Measurements from ENCODE around the gene CA5B.
"Not testable (repeated sequence)": the region's sequence is repeated elsewhere in the genome, so short reads cannot be mapped to it uniquely, and the experiment has no call there.

CA5B gene

DNA sequence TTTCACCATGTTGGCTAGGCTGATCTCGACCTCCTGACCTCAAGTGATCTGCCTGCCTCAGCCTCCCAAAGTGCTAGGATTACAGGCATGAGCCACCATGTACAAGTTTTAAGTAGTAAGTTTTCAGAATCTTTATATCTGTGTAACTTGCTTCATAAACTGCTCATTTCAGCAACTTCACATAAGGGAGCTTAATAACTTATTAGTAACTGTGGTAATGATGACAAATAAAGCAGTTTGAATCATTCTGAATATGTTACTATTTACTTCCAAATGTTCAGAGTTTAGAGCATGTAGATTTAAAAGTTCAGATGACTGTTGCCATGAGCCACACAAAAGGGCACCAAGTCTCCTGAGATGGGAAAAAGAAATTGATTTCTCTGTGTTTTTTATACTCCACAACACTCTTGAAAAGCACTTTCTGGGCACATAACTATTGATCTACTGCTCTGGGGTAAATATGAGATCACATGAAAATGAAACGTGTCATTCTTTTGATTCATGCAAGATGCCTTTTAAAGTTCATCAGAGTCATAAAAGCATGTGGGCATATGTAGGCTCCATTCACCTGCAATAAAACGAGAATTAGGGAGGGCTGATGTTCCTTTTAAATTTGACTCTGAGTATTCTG lies 14.1 kb upstream of the CA5B start:
- H3K4me3 ChIP-seq (ENCODE audit: low read length) = no peak overlapping the region
- H3K9ac ChIP-seq (ENCODE audit: low read length) = no peak overlapping the region
- no peaks in the 10 kb centered on the region for H3K36me3 ChIP-seq (ENCODE audit: control insufficient read depth, insufficient read depth, low read length, severe bottlenecking)
- DNase-seq (ENCODE audit: low read depth) = no peak
- H3K9me3 ChIP-seq (ENCODE audit: control insufficient read depth, low read length) = no peaks in the 10 kb centered on the region
- H3K4me1 ChIP-seq (ENCODE audit: control insufficient read depth, insufficient read depth, low read length) = peaks cover 15% of the 10 kb centered on the region
- H3K27me3 ChIP-seq (replicated peaks; ENCODE audit: control insufficient read depth, insufficient read depth, low read length) = no peaks in the 10 kb centered on the region

- no peaks in the 10 kb centered on the region for H3K36me3 ChIP-seq (ENCODE audit: control insufficient read depth, insufficient read depth, low read length, severe bottlenecking)
- H3K4me3 ChIP-seq (ENCODE audit: low read length) = no peak overlapping the region
- H3K4me1 ChIP-seq (ENCODE audit: control insufficient read depth, insufficient read depth, low read length) = peaks cover 15% of the 10 kb centered on the region
- no peak for DNase-seq (ENCODE audit: low read depth)
- H3K27me3 ChIP-seq (replicated peaks; ENCODE audit: control insufficient read depth, insufficient read depth, low read length) = no peaks in the 10 kb centered on the region
- no peaks in the 10 kb centered on the region for H3K9me3 ChIP-seq (ENCODE audit: control insufficient read depth, low read length)
- no peak overlapping the region for H3K9ac ChIP-seq (ENCODE audit: low read length)
Measured at GRCh38 chrX:15724911-15725310, 13.2 kb upstream of the CA5B start.

DNA sequence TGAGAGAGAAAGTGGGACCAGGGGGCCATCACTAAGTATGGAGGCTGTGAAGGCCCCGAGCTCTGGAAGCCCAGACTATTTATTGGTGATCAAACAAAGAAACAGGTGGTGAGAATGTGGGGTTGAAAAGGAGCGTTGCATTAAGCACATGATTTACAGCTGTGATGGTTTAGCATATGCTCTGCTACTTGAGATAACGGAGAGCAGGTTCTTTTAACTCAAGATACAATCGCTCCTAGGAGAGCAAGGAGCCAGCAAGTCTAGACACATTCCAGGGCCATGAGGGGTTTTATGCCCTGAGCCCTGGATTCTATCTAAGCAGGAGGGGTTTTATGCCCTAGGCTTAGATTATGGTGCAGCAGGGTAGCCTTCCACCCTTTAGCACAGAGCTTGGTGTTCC lies 6.7 kb upstream of the CA5B start:
- H3K4me3 ChIP-seq (ENCODE audit: low read length); H3K27me3 ChIP-seq (replicated peaks; ENCODE audit: control insufficient read depth, insufficient read depth, low read length); DNase-seq (ENCODE audit: low read depth); H3K4me1 ChIP-seq (ENCODE audit: control insufficient read depth, insufficient read depth, low read length); H3K9me3 ChIP-seq (ENCODE audit: control insufficient read depth, low read length); H3K9ac ChIP-seq (ENCODE audit: low read length): not testable (repeated sequence)
- peaks cover 13% of the 10 kb centered on the region for H3K36me3 ChIP-seq (ENCODE audit: control insufficient read depth, insufficient read depth, low read length, severe bottlenecking)

- H3K9ac ChIP-seq (ENCODE audit: low read length) = peak overlapping the region; percentile 34
- H3K9me3 ChIP-seq (ENCODE audit: control insufficient read depth, low read length) = no peaks in the 10 kb centered on the region
- no peaks in the 10 kb centered on the region for H3K27me3 ChIP-seq (replicated peaks; ENCODE audit: control insufficient read depth, insufficient read depth, low read length)
- H3K4me1 ChIP-seq (ENCODE audit: control insufficient read depth, insufficient read depth, low read length) = peaks cover 27% of the 10 kb centered on the region
- H3K4me3 ChIP-seq (ENCODE audit: low read length) = peak overlapping the region; percentile 71
- peaks cover 8% of the 10 kb centered on the region for H3K36me3 ChIP-seq (ENCODE audit: control insufficient read depth, insufficient read depth, low read length, severe bottlenecking)
- peak; percentile 10 for DNase-seq (ENCODE audit: low read depth)
Measured at GRCh38 chrX:15737190-15737958, 696 bp upstream of the CA5B start.

DNA sequence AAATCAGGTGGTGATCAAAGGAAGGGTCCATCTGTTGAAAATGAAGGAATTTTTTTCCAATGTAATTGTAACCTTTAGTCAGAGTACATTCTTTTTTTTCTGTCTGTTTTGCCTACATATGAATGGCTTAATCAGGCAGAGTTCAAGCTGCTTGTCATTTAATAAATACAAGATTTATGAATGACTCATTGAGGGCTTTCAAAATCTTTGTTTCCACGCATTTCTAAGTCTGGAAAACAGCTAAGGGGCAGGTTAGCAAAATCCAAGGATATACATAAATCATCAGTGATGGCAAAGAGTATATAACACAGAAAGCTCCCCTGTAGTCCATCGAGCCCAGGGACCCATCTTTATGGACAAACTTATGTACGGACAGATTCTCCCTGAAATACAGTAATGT lies 1.8 kb downstream of the CA5B start:
- H3K36me3 ChIP-seq (ENCODE audit: control insufficient read depth, insufficient read depth, low read length, severe bottlenecking) = peaks cover 9% of the 10 kb centered on the region
- DNase-seq (ENCODE audit: low read depth) = peak; percentile 69
- H3K27me3 ChIP-seq (replicated peaks; ENCODE audit: control insufficient read depth, insufficient read depth, low read length) = no peaks in the 10 kb centered on the region
- no peaks in the 10 kb centered on the region for H3K9me3 ChIP-seq (ENCODE audit: control insufficient read depth, low read length)
- peak overlapping the region; percentile 47 for H3K9ac ChIP-seq (ENCODE audit: low read length)
- peaks cover 39% of the 10 kb centered on the region for H3K4me1 ChIP-seq (ENCODE audit: control insufficient read depth, insufficient read depth, low read length)
- H3K4me3 ChIP-seq (ENCODE audit: low read length) = peak overlapping the region; percentile 35

- no peak overlapping the region for H3K4me3 ChIP-seq (ENCODE audit: low read length)
- no peak overlapping the region for H3K9ac ChIP-seq (ENCODE audit: low read length)
- no peaks in the 10 kb centered on the region for H3K27me3 ChIP-seq (replicated peaks; ENCODE audit: control insufficient read depth, insufficient read depth, low read length)
- H3K9me3 ChIP-seq (ENCODE audit: control insufficient read depth, low read length) = no peaks in the 10 kb centered on the region
- H3K36me3 ChIP-seq (ENCODE audit: control insufficient read depth, insufficient read depth, low read length, severe bottlenecking) = peaks cover 3% of the 10 kb centered on the region
- H3K4me1 ChIP-seq (ENCODE audit: control insufficient read depth, insufficient read depth, low read length) = peaks cover 31% of the 10 kb centered on the region
- no peak for DNase-seq (ENCODE audit: low read depth)
Measured at GRCh38 chrX:15744181-15744867, 6.3 kb downstream of the CA5B start.

DNA sequence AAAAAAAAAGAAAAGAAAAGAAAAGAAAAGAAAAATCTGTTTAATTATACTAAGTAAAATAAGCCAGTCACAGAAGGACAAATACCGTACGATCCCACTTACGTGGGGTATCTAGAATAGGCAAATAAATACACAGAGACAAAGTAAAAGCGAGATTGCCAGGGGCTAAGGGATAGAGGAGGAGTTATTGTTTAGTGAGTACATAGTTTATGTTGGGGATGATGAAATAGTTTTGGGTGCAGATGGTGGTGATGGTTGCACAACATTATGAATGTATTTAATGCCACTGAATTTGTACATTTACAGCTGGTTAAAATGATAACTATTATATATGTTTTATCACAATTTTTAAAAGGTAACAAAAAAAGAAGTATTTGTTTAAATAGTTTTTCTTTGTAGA lies 7.1 kb downstream of the CA5B start:
- no peak overlapping the region for H3K9ac ChIP-seq (ENCODE audit: low read length)
- H3K4me3 ChIP-seq (ENCODE audit: low read length) = peak overlapping the region; percentile 14
- peaks cover 31% of the 10 kb centered on the region for H3K4me1 ChIP-seq (ENCODE audit: control insufficient read depth, insufficient read depth, low read length)
- H3K36me3 ChIP-seq (ENCODE audit: control insufficient read depth, insufficient read depth, low read length, severe bottlenecking) = peaks cover 3% of the 10 kb centered on the region
- H3K27me3 ChIP-seq (replicated peaks; ENCODE audit: control insufficient read depth, insufficient read depth, low read length) = no peaks in the 10 kb centered on the region
- no peaks in the 10 kb centered on the region for H3K9me3 ChIP-seq (ENCODE audit: control insufficient read depth, low read length)
- DNase-seq (ENCODE audit: low read depth) = peak; percentile 82

DNA sequence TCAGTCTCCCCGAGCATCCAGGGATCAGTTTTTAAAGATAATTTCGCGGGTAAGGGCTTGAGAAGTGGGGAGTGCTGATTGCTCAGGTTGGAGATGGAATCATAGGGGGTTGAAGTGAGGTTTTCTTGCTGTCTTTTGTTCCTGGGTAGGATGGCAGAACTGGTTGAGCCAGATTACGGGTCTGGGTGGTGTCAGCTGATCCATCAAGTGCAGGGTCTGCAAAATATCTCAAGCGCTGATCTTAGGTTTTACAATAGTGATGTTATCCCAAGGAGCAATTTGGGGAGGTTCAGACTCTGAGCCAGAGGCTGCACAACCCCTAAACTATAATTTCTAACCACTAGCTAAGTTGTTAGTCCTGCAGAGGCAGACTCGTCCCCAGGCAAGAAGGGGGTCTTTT lies 8.6 kb downstream of the CA5B start:
- not testable (repeated sequence) for H3K9me3 ChIP-seq (ENCODE audit: control insufficient read depth, low read length); H3K4me3 ChIP-seq (ENCODE audit: low read length); DNase-seq (ENCODE audit: low read depth); H3K9ac ChIP-seq (ENCODE audit: low read length); H3K27me3 ChIP-seq (replicated peaks; ENCODE audit: control insufficient read depth, insufficient read depth, low read length); H3K36me3 ChIP-seq (ENCODE audit: control insufficient read depth, insufficient read depth, low read length, severe bottlenecking)
- H3K4me1 ChIP-seq (ENCODE audit: control insufficient read depth, insufficient read depth, low read length) = peaks cover 38% of the 10 kb centered on the region

GRCh38 chrX:15747626-15748173 lies 9.6 kb downstream of the CA5B start:
- Histone ChIP-seq H3K36me3 (ENCODE audit: control insufficient read depth, insufficient read depth, low read length, severe bottlenecking) (peaks cover 3% of the 10 kb centered on the region), H3K4me1 (ENCODE audit: control insufficient read depth, insufficient read depth, low read length) (peaks cover 41% of the 10 kb centered on the region), H3K9me3 (ENCODE audit: control insufficient read depth, low read length) (no peaks in the 10 kb centered on the region), H3K9ac (ENCODE audit: low read length) (no peak overlapping the region), H3K27me3 (replicated peaks; ENCODE audit: control insufficient read depth, insufficient read depth, low read length) (no peaks in the 10 kb centered on the region), H3K4me3 (ENCODE audit: low read length) (no peak overlapping the region)
- DNase-seq (ENCODE audit: low read depth) = no peak

GRCh38 chrX:15748841-15749240 lies 10.8 kb downstream of the CA5B start:
- DNase-seq (ENCODE audit: low read depth) = no peak
- Histone ChIP-seq H3K9me3 (ENCODE audit: control insufficient read depth, low read length) (no peaks in the 10 kb centered on the region), H3K36me3 (ENCODE audit: control insufficient read depth, insufficient read depth, low read length, severe bottlenecking) (no peaks in the 10 kb centered on the region), H3K27me3 (replicated peaks; ENCODE audit: control insufficient read depth, insufficient read depth, low read length) (no peaks in the 10 kb centered on the region), H3K4me1 (ENCODE audit: control insufficient read depth, insufficient read depth, low read length) (peaks cover 36% of the 10 kb centered on the region), H3K4me3 (ENCODE audit: low read length) (no peak overlapping the region), H3K9ac (ENCODE audit: low read length) (no peak overlapping the region)
